Measurements from ENCODE around the gene LRSAM1.

LRSAM1 gene

DNA sequence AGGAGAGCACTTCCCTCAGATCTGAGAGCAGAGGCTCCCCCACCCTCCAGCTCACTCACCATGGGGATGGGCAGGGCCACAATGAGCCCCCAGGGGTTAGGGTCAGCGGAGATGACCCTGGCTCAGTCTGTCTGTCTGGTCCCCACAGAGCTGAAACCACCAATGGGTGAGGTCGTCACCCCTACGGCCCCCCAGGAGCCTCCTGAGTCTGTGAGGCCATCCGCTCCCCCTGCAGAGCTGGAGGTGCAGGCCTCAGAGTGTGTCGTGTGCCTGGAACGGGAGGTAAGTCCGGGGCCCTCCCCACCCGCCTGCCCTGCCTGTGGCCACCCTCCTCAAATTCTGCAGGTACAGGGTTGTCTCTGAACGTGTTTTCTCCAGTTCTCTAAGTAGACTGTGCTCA, 49.6 kb downstream of the LRSAM1 start:
- no peak for DNase-seq

DNA sequence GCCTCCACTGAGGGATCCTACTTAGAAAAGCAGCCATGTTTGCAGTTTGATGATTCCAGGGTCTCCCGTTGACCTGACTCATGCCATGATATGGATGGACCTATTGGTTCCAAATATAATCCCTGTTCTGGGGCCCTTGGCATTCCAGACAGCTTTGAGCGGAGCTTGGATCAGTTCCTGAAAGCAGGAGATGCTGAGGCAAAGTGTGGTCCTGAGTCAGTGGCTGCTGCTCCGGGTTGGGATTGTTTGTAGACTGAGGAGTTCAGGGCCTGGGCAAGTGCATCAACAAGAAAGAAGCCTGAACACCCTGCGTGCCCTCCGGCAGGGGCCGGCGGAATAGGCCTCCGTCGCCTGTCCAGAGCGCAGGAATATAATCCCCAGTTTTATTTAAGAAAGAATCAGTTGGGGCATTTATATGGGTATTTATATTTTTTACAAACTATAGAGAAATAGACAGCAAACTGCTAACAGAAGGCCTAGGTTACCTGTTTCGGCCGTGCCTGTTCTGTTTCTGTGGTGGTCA, 50.6 kb downstream of the LRSAM1 start:
- DNase-seq: no peak

DNA sequence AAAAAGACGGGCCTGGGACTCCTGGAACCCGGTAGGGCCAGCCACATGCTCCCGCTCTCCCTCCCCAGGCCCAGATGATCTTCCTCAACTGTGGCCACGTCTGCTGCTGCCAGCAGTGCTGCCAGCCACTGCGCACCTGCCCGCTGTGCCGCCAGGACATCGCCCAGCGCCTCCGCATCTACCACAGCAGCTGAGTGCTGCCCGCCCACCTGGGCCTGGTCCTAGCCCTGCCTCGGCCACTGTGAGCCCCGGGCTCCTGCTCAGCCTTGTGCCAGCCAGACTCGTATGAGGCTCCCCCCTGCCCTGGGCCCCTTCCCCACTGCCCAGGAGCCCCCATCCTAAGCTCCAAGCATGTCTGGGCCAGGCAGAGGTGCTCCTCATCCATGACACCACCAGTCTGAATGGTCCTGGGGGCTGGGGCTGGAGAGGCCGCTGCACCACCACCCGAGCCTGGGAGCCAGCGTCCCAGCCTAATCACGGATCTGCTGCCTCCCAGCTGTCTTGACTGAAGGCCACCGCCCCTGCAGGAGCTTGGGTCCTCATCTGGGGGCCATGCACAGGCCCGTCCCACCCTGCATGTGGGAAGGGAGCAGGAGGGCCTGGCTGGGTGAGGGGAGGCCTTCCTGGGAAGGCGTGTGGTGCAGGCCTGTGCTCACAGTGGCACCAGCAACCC, 51.5 kb downstream of the LRSAM1 start:
- DNase-seq: no peak

DNA sequence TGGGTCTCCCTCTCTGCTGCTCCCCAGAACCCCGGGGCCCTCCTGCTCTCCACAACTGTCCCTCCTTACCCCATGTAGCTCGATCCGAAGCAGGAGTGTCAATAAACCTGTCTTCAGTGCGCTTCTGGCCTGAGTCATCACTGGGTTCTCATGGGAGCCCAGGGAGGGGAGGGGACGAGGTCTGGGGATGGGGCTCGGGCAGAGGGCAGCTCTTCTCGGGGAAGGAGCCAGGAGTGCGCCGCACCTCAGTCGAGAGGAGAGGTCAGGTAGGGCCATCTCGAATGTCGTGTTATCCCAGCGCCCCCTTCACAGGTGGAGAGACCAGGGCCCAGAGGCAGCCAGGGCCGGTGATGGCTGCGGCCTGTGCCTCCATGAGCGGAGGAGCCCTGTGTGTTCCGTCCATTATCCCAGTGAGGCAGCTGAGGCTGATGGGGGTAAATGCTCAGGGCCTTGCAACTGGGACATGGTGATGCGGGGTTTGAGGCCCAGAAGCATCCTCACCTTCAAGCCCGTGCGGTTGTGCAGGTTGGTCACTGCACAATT, 52.1 kb downstream of the LRSAM1 start:
- DNase-seq: no peak

DNA sequence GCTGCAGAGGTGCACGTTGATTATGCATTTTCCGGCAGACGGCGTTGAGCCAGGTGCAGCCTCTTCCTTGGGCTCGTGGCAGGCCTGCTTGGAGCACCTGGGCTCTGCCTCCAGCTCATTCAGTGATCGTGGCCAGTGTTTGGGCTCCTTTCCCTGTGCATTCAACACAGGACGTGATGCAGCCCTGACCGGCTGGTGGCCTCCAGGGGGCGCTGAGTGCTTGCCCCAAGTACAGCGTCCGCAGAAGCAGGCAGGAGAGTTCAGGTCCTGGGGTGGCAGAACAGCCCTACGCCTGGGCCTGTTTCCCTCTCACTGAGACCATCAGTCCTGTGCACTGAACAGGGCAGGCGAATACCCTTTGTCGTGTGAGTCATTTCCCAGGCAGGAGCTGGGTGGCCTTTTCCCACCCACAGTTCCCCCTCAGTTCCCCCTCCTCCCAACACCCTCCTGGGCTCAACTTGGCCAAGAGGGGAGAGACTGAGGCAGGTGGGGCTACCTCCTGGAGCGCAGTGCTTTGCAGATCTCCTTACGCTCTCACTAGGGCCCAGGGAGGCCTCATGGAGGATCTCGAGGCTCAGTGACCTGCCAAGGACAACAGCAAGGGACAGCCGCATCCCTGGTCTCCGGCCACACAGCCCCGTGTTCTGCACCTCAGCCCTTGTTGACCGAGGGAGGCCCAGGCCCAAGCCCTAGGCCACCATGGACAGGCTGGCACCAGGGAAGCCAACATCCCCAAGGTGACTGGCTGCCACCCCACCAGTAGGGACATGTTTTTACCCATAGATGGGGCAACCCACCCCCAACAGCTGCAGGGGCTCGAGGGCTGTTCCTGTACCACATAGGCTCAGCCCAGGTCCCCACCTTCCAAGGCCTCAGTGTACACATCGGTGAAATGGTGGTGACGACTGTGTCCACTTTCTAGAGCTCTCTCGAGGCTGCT, 52.9 kb downstream of the LRSAM1 start:
- DNase-seq: peak; percentile 71

DNA sequence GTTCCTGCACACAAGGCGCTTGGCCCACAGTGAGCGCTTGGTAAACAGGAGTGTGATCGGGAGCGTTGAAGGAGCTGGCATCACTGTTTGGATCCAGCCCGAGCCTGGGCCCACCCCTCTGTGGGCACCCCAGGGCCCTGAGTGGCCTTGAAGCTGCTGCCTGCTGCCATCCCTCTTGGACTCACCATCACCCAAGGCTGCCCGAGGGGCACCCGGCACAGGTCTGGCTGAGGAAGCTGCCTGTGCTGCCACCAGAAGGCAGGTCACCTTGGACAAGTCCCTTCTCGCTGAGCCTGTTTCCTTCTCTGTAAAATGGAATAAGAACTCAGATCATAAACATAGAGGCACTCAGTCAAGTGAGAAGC, 53.6 kb downstream of the LRSAM1 start:
- DNase-seq: no peak

- peak; percentile 36 for DNase-seq
These were observed 54.2 kb downstream of the LRSAM1 start for GRCh38 chr9:127505396-127506116.

DNA sequence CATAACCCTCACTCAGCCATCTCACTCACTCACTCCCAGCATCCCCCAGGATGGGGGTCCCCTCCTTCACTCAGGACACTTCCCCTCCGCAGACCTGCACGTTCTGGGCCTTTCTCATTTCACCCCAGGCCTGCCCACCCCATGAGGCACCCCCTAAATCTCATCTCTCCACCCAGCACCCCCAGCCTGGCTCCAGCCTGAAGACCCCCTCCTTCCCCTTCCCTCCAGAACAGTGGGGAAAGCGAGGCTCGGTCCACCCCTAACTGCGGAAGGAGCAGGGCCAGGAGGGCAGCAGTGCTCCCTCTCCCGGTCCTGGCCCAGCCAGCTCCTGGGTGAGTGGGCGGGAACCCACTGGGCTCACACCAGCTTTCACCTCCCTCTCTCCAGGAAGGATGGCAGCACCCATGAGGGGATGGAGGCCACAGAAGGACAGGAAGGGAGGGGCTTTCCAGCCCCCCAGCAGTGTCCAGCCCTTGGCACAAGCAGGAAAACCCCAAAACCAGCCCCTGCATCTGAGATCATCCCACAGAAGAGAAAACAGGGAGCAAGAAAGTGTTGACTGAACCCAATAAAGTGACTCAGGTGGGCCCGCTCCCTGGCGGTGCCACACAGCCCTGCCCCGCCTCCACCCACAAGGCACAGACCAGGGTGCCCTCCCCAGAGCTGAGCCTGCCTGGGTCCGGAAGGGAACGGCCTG, 55.0 kb downstream of the LRSAM1 start:
- DNase-seq: no peak

GRCh38 chr9:127506814-127507750, 55.8 kb downstream of the LRSAM1 start:
- DNase-seq: no peak

- DNase-seq: no peak
These were observed 56.7 kb downstream of the LRSAM1 start for GRCh38 chr9:127507751-127508648.

DNA sequence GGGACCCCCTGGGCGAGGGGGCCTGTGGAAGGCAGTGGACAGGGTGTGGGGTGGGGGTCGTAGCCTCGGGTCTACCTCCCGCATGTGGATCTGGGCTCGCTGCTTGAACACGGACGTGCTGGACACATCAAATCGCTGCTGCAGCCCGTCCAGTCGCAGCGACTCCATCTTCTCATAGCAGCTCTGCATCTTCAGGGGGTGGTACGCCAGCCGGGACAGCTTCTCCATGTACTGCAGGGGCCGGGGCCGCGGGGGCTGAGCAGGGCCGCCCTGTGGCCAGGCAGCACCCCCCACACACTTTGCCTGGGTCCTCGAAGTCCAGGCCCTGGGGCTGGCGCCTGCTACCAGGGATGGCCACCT, 57.6 kb downstream of the LRSAM1 start:
- no peak for DNase-seq

DNA sequence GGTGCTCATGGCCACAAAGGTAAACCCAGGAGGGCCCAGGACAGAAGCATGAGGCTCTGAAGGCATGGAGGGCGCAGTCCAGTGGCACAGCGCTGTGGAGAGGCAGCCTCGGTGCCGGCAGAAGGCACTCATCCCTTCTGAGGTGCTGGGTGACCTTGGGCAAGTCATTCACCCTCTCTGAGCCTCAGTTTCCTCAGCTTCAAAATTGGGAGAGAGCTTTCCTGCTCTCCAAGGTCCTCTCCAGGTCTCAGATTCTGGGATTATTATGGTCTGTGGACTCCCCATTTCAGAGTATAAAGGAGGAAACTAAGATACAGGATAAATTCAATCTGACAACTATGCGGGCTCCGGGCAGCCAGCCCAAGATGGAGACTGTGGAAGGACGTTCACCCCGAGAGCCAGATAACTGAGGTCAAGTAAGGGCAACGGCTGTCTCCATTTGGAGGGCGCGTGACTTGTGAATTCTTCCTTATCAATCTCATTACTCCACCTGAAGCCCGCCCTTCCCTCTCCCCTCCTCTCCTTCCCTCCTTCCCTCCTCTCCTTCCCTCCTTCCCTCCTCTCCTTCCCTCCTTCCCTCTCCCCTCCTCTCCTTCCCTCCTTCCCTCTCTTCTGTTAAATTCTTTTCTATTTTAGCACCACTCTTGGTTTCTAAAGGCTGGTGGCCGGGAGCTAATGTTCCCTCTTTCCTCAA, 58.1 kb downstream of the LRSAM1 start:
- no peak for DNase-seq

GRCh38 chr9:127509955-127510299, 58.6 kb downstream of the LRSAM1 start:
- no peak for DNase-seq

- DNase-seq: no peak
These were observed 63.2 kb downstream of the LRSAM1 start for GRCh38 chr9:127514468-127514867.

GRCh38 chr9:127516835-127517607, 65.7 kb downstream of the LRSAM1 start:
- DNase-seq: no peak

DNA sequence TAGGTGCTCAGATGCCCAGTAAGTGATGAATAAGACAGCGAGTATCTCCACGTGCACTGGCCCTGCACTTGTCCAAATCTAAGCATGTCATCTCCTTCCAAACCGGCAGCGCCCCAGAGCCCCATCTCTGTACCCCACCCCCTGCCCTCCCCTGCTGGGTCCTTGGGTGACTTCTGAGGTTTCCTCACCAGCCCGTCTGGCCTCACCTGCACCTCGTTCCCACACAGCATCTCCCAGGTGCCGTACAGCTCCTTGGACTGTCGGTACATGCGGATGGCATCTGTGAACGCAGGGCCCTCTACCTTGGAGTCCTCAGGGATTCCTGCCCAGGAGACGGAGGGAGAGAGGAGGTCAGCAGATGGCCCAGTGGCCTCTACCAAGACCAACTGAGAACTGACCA, 66.3 kb downstream of the LRSAM1 start:
- DNase-seq: no peak

GRCh38 chr9:127518091-127518856, 67.0 kb downstream of the LRSAM1 start:
- no peak for DNase-seq
